ENCODE measurements around the gene FAM83F.

DNA sequence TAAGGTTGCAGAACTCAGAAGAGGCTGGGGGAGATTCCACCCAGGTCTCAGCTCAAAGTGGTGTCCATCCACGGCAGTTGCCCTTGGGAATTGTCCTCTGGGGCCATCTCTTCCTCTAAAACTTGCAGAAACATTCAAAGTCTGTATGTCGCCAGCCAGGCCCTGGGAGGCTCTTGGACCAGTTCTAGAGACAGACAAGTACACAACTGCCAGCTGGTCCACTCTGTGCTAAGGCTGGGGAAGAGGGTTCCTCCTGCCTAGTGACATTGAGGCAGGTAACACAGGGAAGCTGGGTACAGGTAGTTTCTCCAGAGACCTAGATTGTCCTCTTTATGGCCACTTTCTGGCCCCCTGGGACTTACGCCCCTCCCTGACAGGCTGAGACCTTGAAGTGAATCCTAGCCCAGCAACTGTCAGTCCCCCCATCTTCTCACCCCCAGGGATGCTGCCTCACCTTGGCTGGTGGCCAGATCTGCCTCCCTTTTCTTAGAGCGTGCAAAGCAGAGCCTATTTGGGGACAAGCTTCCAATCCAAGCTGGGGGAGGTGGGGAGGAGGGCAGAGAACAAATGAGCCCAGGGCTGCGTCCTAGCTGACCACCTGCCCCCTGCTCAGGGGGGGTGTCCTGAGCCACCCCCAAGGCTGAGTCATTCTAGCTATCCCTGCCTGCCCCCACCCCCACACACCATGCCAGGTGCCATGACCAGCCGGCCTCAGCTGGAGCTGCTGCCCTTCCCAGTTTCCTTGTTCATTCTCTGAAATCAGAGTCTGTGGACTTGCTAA lies 8.4 kb downstream of the FAM83F start:
- TF ChIP-seq POLR2A (IDR thresholded peaks at IDR 0.05; ENCODE audit: low read length): no peak
- no peak for TF ChIP-seq GATA1 (IDR thresholded peaks at IDR 0.05; ENCODE audit: low read depth, low read length)
